GM23248 (cell line): Measurements from ENCODE around the gene GPC3. TPM values are rescaled to one million over a fixed set of nuclear protein-coding genes. Genes with fewer than 3 reads are reported as not detected.
"Not testable (repeated sequence)": the region's sequence is repeated elsewhere in the genome, so short reads cannot be mapped to it uniquely, and the experiment has no call there.

Source experiments
- DNase-seq: peaks from one replicate; pipeline ENCODE4 v3.0.0-alpha.2; 2015
- H2AFZ ChIP-seq: fragments of 200-600 bp; sonication (generic); 2 replicates; pipeline ENCODE4 v1.6.1; 2016; ENCODE audit warnings: antibody characterized with exemption
- H3F3A ChIP-seq: fragments of 200-600 bp; sonication (generic); 2 replicates; pipeline ENCODE4 v1.6.1; 2016; ENCODE audit warnings: mild to moderate bottlenecking, antibody characterized with exemption, mixed run types; ENCODE audit not compliant: insufficient read depth
- H3K27ac ChIP-seq: fragments of 200-600 bp; sonication (generic); 2 replicates; pipeline ENCODE4 v1.5.1; 2016; ENCODE audit warnings: mild to moderate bottlenecking
- H3K27me3 ChIP-seq: fragments of 200-600 bp; sonication (generic); replicated peaks from 2 replicates; pipeline ENCODE4 v1.6.1; 2016; ENCODE audit warnings: mild to moderate bottlenecking; ENCODE audit not compliant: insufficient read depth
- H3K36me3 ChIP-seq: fragments of 200-600 bp; sonication (generic); 2 replicates; pipeline ENCODE4 v1.6.1; 2016; ENCODE audit warnings: low read depth, mild to moderate bottlenecking
- H3K4me1 ChIP-seq: fragments of 200-600 bp; sonication (generic); 2 replicates; pipeline ENCODE4 v1.6.1; 2016; ENCODE audit warnings: mild to moderate bottlenecking; ENCODE audit not compliant: insufficient read depth
- H3K4me2 ChIP-seq: fragments of 200-600 bp; sonication (generic); one replicate; pipeline ENCODE4 v1.6.1; 2016; ENCODE audit warnings: mild to moderate bottlenecking; ENCODE audit not compliant: unreplicated experiment
- H3K4me3 ChIP-seq: fragments of 200-600 bp; sonication (generic); 2 replicates; pipeline ENCODE4 v1.5.1; 2016; ENCODE audit warnings: mild to moderate bottlenecking
- H3K79me2 ChIP-seq: fragments of 200-600 bp; sonication (generic); 2 replicates; pipeline ENCODE4 v1.6.1; 2016; ENCODE audit warnings: mild to moderate bottlenecking; ENCODE audit not compliant: insufficient read depth
- H3K9ac ChIP-seq: fragments of 200-600 bp; sonication (generic); 2 replicates; pipeline ENCODE4 v1.6.1; 2016; ENCODE audit warnings: mild to moderate bottlenecking
- H3K9me2 ChIP-seq: fragments of 200-600 bp; sonication (generic); 2 replicates; pipeline ENCODE4 v1.6.1; 2016; ENCODE audit warnings: mixed run types, mild to moderate bottlenecking, moderate library complexity; ENCODE audit not compliant: insufficient read depth
- H3K9me3 ChIP-seq: fragments of 200-600 bp; sonication (generic); one replicate; pipeline ENCODE4 v1.6.1; 2017; ENCODE audit warnings: low read depth
- H4K20me1 ChIP-seq: fragments of 200-600 bp; sonication (generic); 2 replicates; pipeline ENCODE4 v1.6.0; 2016; ENCODE audit not compliant: insufficient read depth
- EZH2 ChIP-seq: fragments of 200-600 bp; sonication (generic); IDR thresholded peaks from 2 replicates; pipeline ENCODE4 v1.6.1; 2018; ENCODE audit warnings: antibody characterized with exemption, mild to moderate bottlenecking; ENCODE audit not compliant: insufficient read depth, poor library complexity, severe bottlenecking
- EZH2phosphoT487 ChIP-seq: fragments of 200-600 bp; sonication (generic); IDR thresholded peaks from 2 replicates; pipeline ENCODE4 v1.6.1; 2018; ENCODE audit warnings: antibody characterized with exemption, moderate library complexity, mild to moderate bottlenecking, low read depth; ENCODE audit not compliant: insufficient read depth
- WGBS, 2 experiments: methylation state at CpG; one replicate each; pipeline ENCODE4 v1.1.6; 2015 to 2017; ENCODE audit warnings: low lambda C conversion rate in 2 of 2, low coverage in 1 of 2; ENCODE audit errors: missing lambda C conversion rate in 2 of 2; 5-methylcytosine and 5-hydroxymethylcytosine counted together
- in situ Hi-C: fragments of 300-500 bp; cut with MboI; formaldehyde crosslinking; loops from 2 replicates; pipeline ENCODE4 v1.15.0; 2020
- polyA plus RNA-seq: library from polyadenylated mRNA; unstranded; fragments of >200 nt; fragmentation: Nextera tagmentation; extraction: Ambion mirVana; gene quantifications from 2 replicates; pipeline ENCODE4 v1.2.1, GENCODE V29; 2016
- total RNA-seq: library from RNA; depleted of rRNA; stranded (reverse); fragments of >200 nt; shearing (Covaris generic); gene quantifications from 2 replicates; pipeline ENCODE4 v1.2.3, GENCODE V29; 2014

The GPC3 gene
- total and polyA plus RNA-seq, 2 experiments from 2014 or later = not detected

DNA sequence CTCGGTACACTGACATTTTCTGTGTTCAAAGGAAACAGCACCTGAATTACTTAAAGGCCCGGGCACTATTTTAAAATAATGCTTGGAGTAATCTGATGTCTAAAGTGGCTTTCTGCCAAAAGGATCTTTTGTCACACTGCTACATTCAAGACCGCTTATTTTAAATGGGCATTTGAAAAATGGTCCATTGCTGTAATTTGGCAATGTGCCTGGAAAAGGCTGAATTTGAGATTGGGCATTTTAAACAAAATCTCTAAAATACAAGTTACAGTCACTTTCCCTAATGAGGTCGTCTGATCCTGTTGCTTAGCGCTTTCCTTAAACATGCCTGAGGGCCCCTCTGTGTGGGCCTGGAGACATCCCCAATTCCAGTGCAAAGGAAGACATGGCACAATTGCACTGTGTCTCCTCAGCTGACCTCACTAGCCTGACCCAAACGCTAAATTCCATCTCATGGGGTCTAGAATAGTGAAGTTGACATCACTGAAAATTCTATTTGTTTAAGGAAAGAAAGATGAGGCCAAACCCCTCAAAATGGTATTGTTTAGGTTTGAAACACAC is 214.2 kb downstream of the GPC3 start:
- H4K20me1 ChIP-seq = no peaks in the 10 kb centered on the region
- H3K36me3 ChIP-seq = no peaks in the 10 kb centered on the region
- no peak overlapping the region for H3K4me2 ChIP-seq
- no peak for DNase-seq
- H3K4me1 ChIP-seq = no peaks in the 10 kb centered on the region
- no peak overlapping the region for H3K4me3 ChIP-seq
- no peak overlapping the region for H3K27ac ChIP-seq
- in situ Hi-C loops = no loop called here
- H3K9me2 ChIP-seq = no peaks in the 10 kb centered on the region
- no peak overlapping the region for H3K9ac ChIP-seq
- H3F3A ChIP-seq = no peaks in the 10 kb centered on the region
- no peaks in the 10 kb centered on the region for H3K27me3 ChIP-seq
- no peaks in the 10 kb centered on the region for H3K9me3 ChIP-seq
- no peaks in the 10 kb centered on the region for H3K79me2 ChIP-seq
- no peak overlapping the region for H2AFZ ChIP-seq
- WGBS, 2 experiments = 48 to 59% methylated on average over 6 of the region's 6 CpGs
- TF ChIP-seq EZH2phosphoT487 (no peak), EZH2 (no peak)

DNA sequence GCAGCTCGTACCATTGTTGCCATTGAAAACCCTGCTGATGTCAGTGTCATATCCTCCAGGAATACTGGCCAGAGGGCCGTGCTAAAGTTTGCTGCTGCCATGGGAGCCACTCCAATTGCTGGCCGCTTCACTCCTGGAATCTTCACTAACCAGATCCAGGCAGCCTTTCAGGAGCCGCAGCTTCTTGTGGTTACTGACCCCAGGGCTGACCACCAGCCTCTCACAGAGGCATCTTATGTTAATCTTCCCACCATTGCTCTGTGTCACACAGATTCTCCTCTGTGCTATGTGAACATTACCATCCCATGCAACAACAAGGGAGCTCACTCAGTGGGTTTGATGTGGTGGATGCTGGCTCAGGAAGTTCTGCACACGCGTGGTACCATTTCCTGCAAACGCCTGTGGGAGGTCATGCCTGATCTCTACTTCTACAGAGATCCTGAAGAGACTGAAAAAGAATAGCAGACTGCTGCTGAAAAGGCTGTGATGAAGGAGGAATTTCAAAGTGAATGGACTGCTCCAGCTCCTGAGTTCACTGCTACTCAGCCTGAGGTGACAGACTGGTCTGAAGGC is 222.3 kb downstream of the GPC3 start:
- DNase-seq, H3K4me2 ChIP-seq, in situ Hi-C loops, H3K36me3 ChIP-seq, H3F3A ChIP-seq, H3K27me3 ChIP-seq, H3K4me3 ChIP-seq, H3K79me2 ChIP-seq, H4K20me1 ChIP-seq, H3K27ac ChIP-seq, H3K9me2 ChIP-seq, H2AFZ ChIP-seq, H3K4me1 ChIP-seq, H3K9ac ChIP-seq, H3K9me3 ChIP-seq: not testable (repeated sequence)
- 64 to 66% methylated on average over 4 to 7 of the region's 7 CpGs for WGBS, 2 experiments

DNA sequence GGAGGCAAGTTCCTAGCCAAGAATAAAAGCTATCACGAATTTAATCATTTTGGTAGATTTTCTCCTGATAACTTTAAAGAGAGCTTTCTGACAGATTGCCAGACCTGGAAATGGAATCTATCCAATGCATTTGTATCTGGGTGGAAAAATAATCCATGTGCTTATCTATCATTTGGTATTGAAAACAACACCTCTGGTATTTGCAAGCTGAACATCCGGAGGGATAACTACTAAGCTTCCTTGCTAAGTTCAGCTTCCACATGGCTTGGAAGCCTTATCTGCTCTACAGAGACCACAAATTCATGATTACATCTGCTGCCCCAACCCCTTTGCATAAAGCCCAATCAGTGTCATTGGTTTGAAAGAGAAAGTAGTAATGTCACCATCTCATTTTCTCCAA is 230.7 kb downstream of the GPC3 start:
- in situ Hi-C loops = no loop called here
- DNase-seq = no peak
- H3K36me3 ChIP-seq = no peaks in the 10 kb centered on the region
- 27 to 28% methylated on average over 2 of the region's 2 CpGs for WGBS, 2 experiments
- H3K4me2 ChIP-seq = no peak overlapping the region
- no peak overlapping the region for H3K9ac ChIP-seq
- TF ChIP-seq EZH2phosphoT487 = no peak
- no peaks in the 10 kb centered on the region for H3F3A ChIP-seq
- no peaks in the 10 kb centered on the region for H3K79me2 ChIP-seq
- H3K4me3 ChIP-seq = no peak overlapping the region
- no peaks in the 10 kb centered on the region for H3K9me3 ChIP-seq
- no peaks in the 10 kb centered on the region for H4K20me1 ChIP-seq
- H3K27me3 ChIP-seq = no peaks in the 10 kb centered on the region
- H3K9me2 ChIP-seq = no peaks in the 10 kb centered on the region
- H3K27ac ChIP-seq = no peak overlapping the region
- no peaks in the 10 kb centered on the region for H3K4me1 ChIP-seq
- H2AFZ ChIP-seq = no peak overlapping the region

DNA sequence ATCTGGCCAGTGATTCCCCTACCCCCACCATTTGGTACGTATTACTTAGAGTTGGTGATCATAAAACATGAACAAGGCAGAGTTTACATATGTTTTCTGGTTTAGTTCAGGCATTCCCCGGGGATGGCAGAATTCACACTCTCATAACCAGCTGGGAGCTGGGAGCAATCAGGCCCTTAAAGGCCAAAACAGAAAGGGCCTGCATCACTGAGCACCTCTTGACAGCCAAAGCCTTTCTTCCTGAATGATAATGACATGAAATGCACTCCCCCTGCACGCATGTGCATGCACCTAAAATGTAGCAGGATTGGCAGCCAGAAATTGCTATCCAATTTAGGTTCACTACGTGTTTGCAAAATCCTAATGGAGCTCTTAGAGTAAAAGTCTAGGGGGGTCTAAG is 235.4 kb downstream of the GPC3 start:
- Histone ChIP-seq H3K27ac (no peak overlapping the region), H4K20me1 (no peaks in the 10 kb centered on the region), H3K36me3 (no peaks in the 10 kb centered on the region), H3K4me2 (no peak overlapping the region), H3F3A (no peaks in the 10 kb centered on the region), H3K4me3 (no peak overlapping the region), H2AFZ (no peak overlapping the region), H3K27me3 (no peaks in the 10 kb centered on the region), H3K4me1 (no peaks in the 10 kb centered on the region), H3K9ac (no peak overlapping the region), H3K9me2 (no peaks in the 10 kb centered on the region), H3K9me3 (no peaks in the 10 kb centered on the region), H3K79me2 (no peaks in the 10 kb centered on the region)
- no peak for TF ChIP-seq EZH2
- TF ChIP-seq EZH2phosphoT487 = no peak
- in situ Hi-C loops = no loop called here
- 25 to 33% methylated on average over 4 of the region's 4 CpGs for WGBS, 2 experiments
- no peak for DNase-seq

DNA sequence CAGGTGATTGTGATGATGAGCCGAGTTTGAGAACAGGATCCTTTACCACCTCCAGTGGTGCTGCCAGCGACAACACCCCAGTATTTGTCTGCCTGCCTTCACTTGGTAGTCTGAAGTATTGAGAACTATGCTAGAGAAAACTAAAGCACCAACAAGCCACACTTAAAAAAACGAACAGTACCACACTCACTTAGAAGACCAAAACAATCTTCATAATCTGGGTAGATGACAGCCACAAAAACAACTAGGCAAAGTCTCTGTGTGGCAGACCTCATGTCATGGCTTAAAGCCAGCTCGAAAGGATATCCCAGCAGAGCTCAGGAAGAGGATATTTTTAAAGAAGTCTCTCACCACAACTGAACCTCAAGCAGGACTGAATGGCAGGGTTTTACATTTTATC is 236.0 kb downstream of the GPC3 start:
- no peaks in the 10 kb centered on the region for H3K79me2 ChIP-seq
- TF ChIP-seq EZH2phosphoT487 (no peak), EZH2 (no peak)
- no peak for DNase-seq
- no peaks in the 10 kb centered on the region for H3F3A ChIP-seq
- no peak overlapping the region for H3K4me2 ChIP-seq
- H3K36me3 ChIP-seq = no peaks in the 10 kb centered on the region
- WGBS, 2 experiments = 34 to 42% methylated on average over 4 of the region's 4 CpGs
- H3K4me3 ChIP-seq = no peak overlapping the region
- H3K9me3 ChIP-seq = no peaks in the 10 kb centered on the region
- no peaks in the 10 kb centered on the region for H3K4me1 ChIP-seq
- no peaks in the 10 kb centered on the region for H3K27me3 ChIP-seq
- in situ Hi-C loops = no loop called here
- no peak overlapping the region for H2AFZ ChIP-seq
- no peaks in the 10 kb centered on the region for H4K20me1 ChIP-seq
- no peak overlapping the region for H3K9ac ChIP-seq
- no peak overlapping the region for H3K27ac ChIP-seq
- no peaks in the 10 kb centered on the region for H3K9me2 ChIP-seq
